ENCODE results near the gene SCUBE1.

- no peak for TF ChIP-seq EZH2 (IDR thresholded peaks at IDR 0.05; ENCODE audit: low read depth, unreplicated experiment)
- no peak for TF ChIP-seq CTCF (conservative IDR thresholded peaks at IDR 0.05; ENCODE audit: low read depth in 2 of 2)
- no peak for TF ChIP-seq EZH2phosphoT487 (IDR thresholded peaks at IDR 0.05; ENCODE audit: unreplicated experiment)
- TF ChIP-seq, protein P1, sequence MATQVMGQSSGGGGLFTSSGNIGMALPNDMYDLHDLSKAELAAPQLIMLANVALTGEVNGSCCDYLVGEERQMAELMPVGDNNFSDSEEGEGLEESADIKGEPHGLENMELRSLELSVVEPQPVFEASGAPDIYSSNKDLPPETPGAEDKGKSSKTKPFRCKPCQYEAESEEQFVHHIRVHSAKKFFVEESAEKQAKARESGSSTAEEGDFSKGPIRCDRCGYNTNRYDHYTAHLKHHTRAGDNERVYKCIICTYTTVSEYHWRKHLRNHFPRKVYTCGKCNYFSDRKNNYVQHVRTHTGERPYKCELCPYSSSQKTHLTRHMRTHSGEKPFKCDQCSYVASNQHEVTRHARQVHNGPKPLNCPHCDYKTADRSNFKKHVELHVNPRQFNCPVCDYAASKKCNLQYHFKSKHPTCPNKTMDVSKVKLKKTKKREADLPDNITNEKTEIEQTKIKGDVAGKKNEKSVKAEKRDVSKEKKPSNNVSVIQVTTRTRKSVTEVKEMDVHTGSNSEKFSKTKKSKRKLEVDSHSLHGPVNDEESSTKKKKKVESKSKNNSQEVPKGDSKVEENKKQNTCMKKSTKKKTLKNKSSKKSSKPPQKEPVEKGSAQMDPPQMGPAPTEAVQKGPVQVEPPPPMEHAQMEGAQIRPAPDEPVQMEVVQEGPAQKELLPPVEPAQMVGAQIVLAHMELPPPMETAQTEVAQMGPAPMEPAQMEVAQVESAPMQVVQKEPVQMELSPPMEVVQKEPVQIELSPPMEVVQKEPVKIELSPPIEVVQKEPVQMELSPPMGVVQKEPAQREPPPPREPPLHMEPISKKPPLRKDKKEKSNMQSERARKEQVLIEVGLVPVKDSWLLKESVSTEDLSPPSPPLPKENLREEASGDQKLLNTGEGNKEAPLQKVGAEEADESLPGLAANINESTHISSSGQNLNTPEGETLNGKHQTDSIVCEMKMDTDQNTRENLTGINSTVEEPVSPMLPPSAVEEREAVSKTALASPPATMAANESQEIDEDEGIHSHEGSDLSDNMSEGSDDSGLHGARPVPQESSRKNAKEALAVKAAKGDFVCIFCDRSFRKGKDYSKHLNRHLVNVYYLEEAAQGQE (IDR thresholded peaks at IDR 0.05; ENCODE audit: unreplicated experiment) = no peak
- TF ChIP-seq, protein P2, sequence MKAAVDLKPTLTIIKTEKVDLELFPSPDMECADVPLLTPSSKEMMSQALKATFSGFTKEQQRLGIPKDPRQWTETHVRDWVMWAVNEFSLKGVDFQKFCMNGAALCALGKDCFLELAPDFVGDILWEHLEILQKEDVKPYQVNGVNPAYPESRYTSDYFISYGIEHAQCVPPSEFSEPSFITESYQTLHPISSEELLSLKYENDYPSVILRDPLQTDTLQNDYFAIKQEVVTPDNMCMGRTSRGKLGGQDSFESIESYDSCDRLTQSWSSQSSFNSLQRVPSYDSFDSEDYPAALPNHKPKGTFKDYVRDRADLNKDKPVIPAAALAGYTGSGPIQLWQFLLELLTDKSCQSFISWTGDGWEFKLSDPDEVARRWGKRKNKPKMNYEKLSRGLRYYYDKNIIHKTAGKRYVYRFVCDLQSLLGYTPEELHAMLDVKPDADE (IDR thresholded peaks at IDR 0.05) = no peak
- no peak for TF ChIP-seq POLR2AphosphoS5 (IDR thresholded peaks at IDR 0.05; ENCODE audit: low read depth)
- no peak for TF ChIP-seq CREB1 (CRISPR knock-in tag; IDR thresholded peaks at IDR 0.05; ENCODE audit: low read depth)
- no peak for TF ChIP-seq JUNB (IDR thresholded peaks at IDR 0.05; ENCODE audit: unreplicated experiment)
- TF ChIP-seq ZNF331 (CRISPR knock-in tag; IDR thresholded peaks at IDR 0.05; ENCODE audit: low read depth) = no peak
- no peak for TF ChIP-seq NANOG (IDR thresholded peaks at IDR 0.05; ENCODE audit: borderline replicate concordance)
- no peak for TF ChIP-seq STAT1 (IDR thresholded peaks at IDR 0.05; ENCODE audit: unreplicated experiment)
These were observed 80.1 kb downstream of the SCUBE1 start for GRCh38 chr22:43262990-43263644.
